HG03159 (cell line): ENCODE results near the gene LRRC37A2.
"Not testable (repeated sequence)": the region's sequence is repeated elsewhere in the genome, so short reads cannot be mapped to it uniquely, and the experiment has no call there.

Experiments
- ATAC-seq: cut with Tn5 transposase; IDR thresholded peaks from one replicate; pipeline ENCODE4 v1.9.1; 2021; ENCODE audit warnings: mild to moderate bottlenecking, moderate library complexity; ENCODE audit not compliant: unreplicated experiment

Gene LRRC37A2

DNA sequence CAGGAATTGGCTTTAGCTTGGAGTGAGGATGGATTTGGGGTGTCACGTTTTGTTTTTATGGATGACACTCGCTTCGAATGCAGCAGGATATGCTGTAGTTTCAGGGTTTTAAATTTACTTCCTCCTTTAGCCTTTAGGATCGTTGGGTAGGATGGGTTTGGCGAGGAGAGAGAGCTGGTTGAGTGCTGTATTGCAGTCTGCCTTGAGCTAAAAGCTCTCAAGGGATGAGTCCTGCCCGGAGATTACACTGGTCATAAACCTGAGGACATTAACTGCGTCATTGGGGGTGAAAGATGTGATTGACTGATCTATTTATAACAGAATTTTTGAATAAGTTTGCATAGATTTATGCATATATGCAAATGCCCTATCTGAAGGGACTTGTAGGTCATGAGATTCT lies 79.1 kb downstream of the LRRC37A2 start:
- not testable (repeated sequence) for ATAC-seq

GRCh38 chr17:46598344-46598931 lies 86.2 kb downstream of the LRRC37A2 start:
- not testable (repeated sequence) for ATAC-seq

DNA sequence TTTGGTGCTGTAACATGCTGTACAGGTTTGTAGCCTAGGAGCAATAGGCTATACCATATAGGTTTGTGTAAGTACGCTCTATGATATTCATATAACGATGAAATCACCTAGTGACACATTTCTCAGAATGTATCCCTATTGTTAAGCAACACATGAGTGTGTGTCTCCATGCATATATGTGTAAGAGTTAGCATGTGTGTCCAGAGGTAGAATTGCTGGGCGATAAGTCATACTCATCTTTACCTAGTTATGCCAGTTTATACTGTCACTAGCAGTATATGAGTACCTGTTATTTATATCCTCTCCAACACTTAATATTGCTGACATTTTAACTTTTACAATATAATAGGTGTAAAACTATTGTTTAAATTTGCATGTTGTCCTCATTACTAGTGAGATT lies 88.5 kb downstream of the LRRC37A2 start:
- ATAC-seq = not testable (repeated sequence)

GRCh38 chr17:46603125-46603524 lies 90.9 kb downstream of the LRRC37A2 start:
- peak; percentile 58 for ATAC-seq
